GM19239 (cell line): ENCODE data around the gene CCDC43.

ENCODE experiments used
- DNase-seq: peaks from one replicate; pipeline ENCODE4 v3.0.0; 2011; ENCODE audit warnings: low spot score; ENCODE audit not compliant: insufficient read length
- FAIRE-seq: peaks from 2 replicates; lab custom pipeline; 2011; peaks lifted over from hg19 to GRCh38; lab: Jason Lieb, UNC

Gene CCDC43

DNA sequence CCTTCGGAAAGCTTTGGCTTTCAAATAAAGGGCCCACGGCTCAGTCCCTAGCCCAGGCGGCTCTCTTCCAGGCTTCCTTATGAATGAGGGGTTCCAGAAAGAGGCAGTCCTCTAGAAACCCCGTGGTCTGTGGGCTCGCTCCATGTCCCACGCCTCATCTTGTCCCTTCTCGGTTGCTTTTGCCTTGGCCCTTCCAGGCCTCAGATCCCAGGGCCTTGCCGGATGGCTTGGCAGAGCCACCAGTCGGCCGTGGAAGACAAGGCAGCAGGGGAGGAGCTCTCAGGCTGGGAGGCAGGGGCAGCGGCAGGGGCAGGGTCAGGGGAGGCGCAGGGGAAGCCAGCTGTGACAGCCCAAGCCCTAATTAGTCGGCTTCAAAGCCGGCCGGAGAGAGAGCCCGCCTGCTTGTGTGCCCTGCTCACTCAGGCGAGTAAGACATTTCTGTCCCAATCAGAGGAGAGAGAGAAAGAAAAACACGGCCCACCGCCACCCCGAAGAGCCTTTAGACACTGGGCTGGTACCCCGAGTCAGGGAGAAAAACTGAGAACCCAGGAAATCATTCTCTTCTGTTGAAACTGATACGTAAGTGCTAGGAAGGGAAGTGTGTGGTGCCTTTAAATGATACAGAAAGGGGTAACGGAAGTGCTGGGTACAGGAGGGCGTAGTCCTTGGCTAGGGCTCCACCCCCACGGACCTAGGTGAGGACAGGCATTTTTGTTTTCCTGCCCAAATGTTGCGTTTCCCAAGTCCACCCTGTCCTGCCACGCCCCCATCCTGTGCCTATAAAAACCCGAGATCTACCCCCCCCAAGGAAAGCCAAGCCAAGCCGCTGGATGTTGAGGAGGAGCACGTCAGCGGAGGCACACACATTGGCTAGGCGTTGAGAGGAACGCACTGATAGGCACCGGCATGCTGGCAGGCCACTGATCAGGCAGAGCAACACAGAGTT lies 61.1 kb downstream of the CCDC43 start:
- no peak for FAIRE-seq
- DNase-seq, result no peak

DNA sequence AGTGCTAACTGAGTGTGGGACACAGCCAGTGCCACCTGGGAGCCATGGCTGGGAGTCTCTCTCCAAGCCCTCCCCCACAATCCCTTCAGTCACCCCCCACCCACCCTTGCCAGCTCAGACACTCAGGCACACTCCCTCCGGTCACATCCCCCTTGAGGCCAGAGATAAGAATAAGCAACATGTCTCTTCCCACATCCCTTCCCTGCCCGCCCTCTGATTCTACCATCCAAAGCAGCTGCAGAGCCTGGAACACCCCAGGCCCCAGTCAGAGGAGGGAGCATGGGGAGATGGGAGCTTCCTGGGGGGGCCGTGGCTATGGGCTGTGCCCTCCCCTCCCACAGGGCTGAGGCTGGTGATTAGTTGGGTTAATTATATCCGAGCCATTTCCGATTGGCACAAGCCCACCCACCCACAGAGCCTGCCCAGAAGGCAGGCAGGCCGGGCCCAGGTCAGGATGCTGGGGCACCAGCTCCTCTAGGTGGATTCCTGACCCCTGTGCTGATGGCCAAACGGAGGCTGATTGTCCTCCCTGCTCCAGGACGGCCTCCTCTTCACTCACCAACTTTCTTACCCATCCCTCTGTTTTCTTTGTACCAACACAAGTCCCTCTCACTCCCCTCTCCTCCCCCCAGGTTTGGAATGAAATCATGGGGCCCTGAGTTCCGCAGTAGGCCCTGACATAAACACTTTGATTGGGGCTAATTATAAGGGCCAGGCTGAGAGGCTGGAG lies 61.9 kb downstream of the CCDC43 start:
- FAIRE-seq, result no peak
- DNase-seq, result no peak
